ENCODE measurements around the gene WNT7A. TPM values are rescaled to one million over a fixed set of nuclear protein-coding genes. Genes with fewer than 3 reads are reported as not detected.

Gene WNT7A
- total RNA-seq, 1 experiment from 2014 or later = not detected

DNA sequence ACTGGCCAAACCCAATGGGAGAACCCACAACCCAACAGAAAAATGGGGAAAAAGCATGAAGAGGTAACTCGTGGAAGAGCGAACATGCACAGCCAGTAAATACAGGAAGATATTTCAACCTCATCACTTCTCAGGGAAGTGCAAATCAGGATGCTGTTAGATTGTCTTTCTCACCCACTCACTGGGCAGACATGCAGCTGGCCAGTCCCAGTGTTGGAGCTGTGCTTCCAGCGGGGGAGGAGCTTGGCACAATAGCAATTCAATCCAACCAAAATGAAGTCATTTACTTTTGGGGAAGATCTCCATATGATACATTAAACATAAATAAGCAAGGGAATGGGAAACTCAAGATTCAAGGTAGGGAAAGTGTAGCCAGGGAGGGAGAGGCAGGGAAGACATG, 12.1 kb downstream of the WNT7A start:
- no peak overlapping the region for H4K91ac ChIP-seq (ENCODE audit: insufficient read length, low read depth, low read length)
- Mint-ChIP-seq H3K4me3 (no peak overlapping the region; a peak in 1 of 5 replicates), H3K36me3 (ENCODE audit: insufficient read depth in 1 of 3, low read depth in 3 of 3) (no peaks in the 10 kb centered on the region; a peak in 3 of 7 replicates), H3K27me3 (ENCODE audit: low read depth) (peaks cover 76% of the 10 kb centered on the region), H3K27ac (no peak overlapping the region; a peak in 1 of 7 replicates), H3K4me1 (peaks cover 28 to 31% of the 10 kb centered on the region in 2 experiments), H3K9me3 (peaks cover 0 to 6% of the 10 kb centered on the region in 2 experiments)
- H2AK5ac ChIP-seq (ENCODE audit: insufficient read length, low read length) = no peak overlapping the region
- H3K79me2 ChIP-seq (ENCODE audit: insufficient read depth, low read length) = no peaks in the 10 kb centered on the region
- H3K79me1 ChIP-seq (ENCODE audit: insufficient read depth, low read depth, low read length, poor library complexity, severe bottlenecking) = no peaks in the 10 kb centered on the region
- H3K14ac ChIP-seq (ENCODE audit: insufficient read depth, low read length) = no peak overlapping the region
- H3K4me1 ChIP-seq (ENCODE audit: insufficient read depth, low read length) = no peaks in the 10 kb centered on the region; the same call in 1 of the 2 replicates
- H3K9me3 ChIP-seq (ENCODE audit: control insufficient read depth, low read depth, low read length) = no peaks in the 10 kb centered on the region
- H3K27me3 ChIP-seq (ENCODE audit: insufficient read depth, low read length) = no peaks in the 10 kb centered on the region; the same call in 1 of the 2 replicates
- H2AFZ ChIP-seq (ENCODE audit: low read length) = no peak overlapping the region
- no peaks in the 10 kb centered on the region for H3K23me2 ChIP-seq (ENCODE audit: insufficient read length, low read depth, low read length, poor library complexity, severe bottlenecking)
- no peak overlapping the region for H3K56ac ChIP-seq (ENCODE audit: insufficient read length, low read depth, low read length)
- H3K4me2 ChIP-seq (ENCODE audit: insufficient read depth, insufficient read length, low read length) = no peak overlapping the region
- H4K8ac ChIP-seq (replicated peaks; ENCODE audit: insufficient read length, low read depth, low read length) = no peak overlapping the region
- H2BK5ac ChIP-seq (ENCODE audit: insufficient read length, low read length) = no peak overlapping the region
- no CpG with 5 or more reads among the region's 3 CpGs for WGBS (ENCODE audit: extremely low coverage, insufficient read length, low lambda C conversion rate)
- peaks cover 2% of the 10 kb centered on the region for H4K20me1 ChIP-seq (ENCODE audit: control insufficient read depth, insufficient read depth, insufficient read length)
- no peak overlapping the region for H4K5ac ChIP-seq (ENCODE audit: insufficient read length, low read depth, low read length)
- no peak overlapping the region for H3K27ac ChIP-seq (ENCODE audit: insufficient read length, low read depth, low read length)
- H3K4ac ChIP-seq (ENCODE audit: low read depth, low read length) = no peak overlapping the region
- H3K23ac ChIP-seq (ENCODE audit: insufficient read length, low read depth, low read length) = no peak overlapping the region
- H2BK15ac ChIP-seq (ENCODE audit: low read depth, low read length) = no peak overlapping the region
- TF ChIP-seq, protein P1, sequence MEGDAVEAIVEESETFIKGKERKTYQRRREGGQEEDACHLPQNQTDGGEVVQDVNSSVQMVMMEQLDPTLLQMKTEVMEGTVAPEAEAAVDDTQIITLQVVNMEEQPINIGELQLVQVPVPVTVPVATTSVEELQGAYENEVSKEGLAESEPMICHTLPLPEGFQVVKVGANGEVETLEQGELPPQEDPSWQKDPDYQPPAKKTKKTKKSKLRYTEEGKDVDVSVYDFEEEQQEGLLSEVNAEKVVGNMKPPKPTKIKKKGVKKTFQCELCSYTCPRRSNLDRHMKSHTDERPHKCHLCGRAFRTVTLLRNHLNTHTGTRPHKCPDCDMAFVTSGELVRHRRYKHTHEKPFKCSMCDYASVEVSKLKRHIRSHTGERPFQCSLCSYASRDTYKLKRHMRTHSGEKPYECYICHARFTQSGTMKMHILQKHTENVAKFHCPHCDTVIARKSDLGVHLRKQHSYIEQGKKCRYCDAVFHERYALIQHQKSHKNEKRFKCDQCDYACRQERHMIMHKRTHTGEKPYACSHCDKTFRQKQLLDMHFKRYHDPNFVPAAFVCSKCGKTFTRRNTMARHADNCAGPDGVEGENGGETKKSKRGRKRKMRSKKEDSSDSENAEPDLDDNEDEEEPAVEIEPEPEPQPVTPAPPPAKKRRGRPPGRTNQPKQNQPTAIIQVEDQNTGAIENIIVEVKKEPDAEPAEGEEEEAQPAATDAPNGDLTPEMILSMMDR (conservative IDR thresholded peaks at IDR 0.05) = no peak
- H2BK20ac ChIP-seq (ENCODE audit: low read depth, low read length, poor library complexity, severe bottlenecking) = no peak overlapping the region
- no peak overlapping the region for H3T11ph ChIP-seq (ENCODE audit: low read length)
- H3K9ac ChIP-seq (ENCODE audit: extremely low read depth, insufficient read length, low read length) = no peak overlapping the region
- no peak overlapping the region for H3K18ac ChIP-seq (ENCODE audit: insufficient read length, low read depth, low read length)
- no peak overlapping the region for H2BK12ac ChIP-seq (ENCODE audit: insufficient read length, low read depth, low read length)
- H2BK120ac ChIP-seq (ENCODE audit: low read depth, low read length, poor library complexity, severe bottlenecking) = no peak overlapping the region
- no peak for DNase-seq

Data from H9 (cell line).